Hypothalamus (tissue), 51 donors: ENCODE measurements around the gene IL2RA.
"Not testable (repeated sequence)": the region's sequence is repeated elsewhere in the genome, so short reads cannot be mapped to it uniquely, and the experiment has no call there.

Experiments
- DNase-seq, 51 donors: peaks; one replicate each; lab custom pipeline; 2025; lab: John Stamatoyannopoulos, UW

IL2RA gene

GRCh38 chr10:5965266-5965665 lies 96.9 kb downstream of the IL2RA start:
- no peak for DNase-seq

- no peak for DNase-seq
These were observed 97.4 kb downstream of the IL2RA start for GRCh38 chr10:5964736-5965135.

GRCh38 chr10:5963591-5963990 lies 98.6 kb downstream of the IL2RA start:
- DNase-seq, result no peak

- DNase-seq, result no peak
These were observed 99.1 kb downstream of the IL2RA start for GRCh38 chr10:5963071-5963470.

- DNase-seq, result not testable (repeated sequence)
These were observed 99.7 kb downstream of the IL2RA start for GRCh38 chr10:5962358-5962940.

GRCh38 chr10:5961405-5962100 lies 100.6 kb downstream of the IL2RA start:
- DNase-seq, result no peak

- DNase-seq, result not testable (repeated sequence)
These were observed 101.2 kb downstream of the IL2RA start for GRCh38 chr10:5960973-5961275.
